ENCODE results near the gene LBP.

- TF ChIP-seq POLR2AphosphoS5 (IDR thresholded peaks at IDR 0.05) (no peak), CTCF (IDR thresholded peaks at IDR 0.05) (no peak), POLR2A (IDR thresholded peaks at IDR 0.05) (no peak)
Observed at GRCh38 chr20:38369389-38369788, 23.1 kb downstream of the LBP start.

All from sigmoid colon (tissue), 4 donors.